Smooth muscle cell (in vitro differentiated cells): ENCODE measurements around the gene KCNN3. TPM values are rescaled to one million over a fixed set of nuclear protein-coding genes. Genes with fewer than 3 reads are reported as not detected.

Experiments
- DNase-seq: peaks from one replicate; lab custom pipeline; 2025; ENCODE audit not compliant: unreplicated experiment; lab: John Stamatoyannopoulos, UW
- H2AFZ ChIP-seq: fragments of 200-600 bp; sonication (generic); 2 replicates; pipeline ENCODE4 v1.6.0; 2016; ENCODE audit warnings: antibody characterized with exemption, low read depth, mild to moderate bottlenecking
- H3F3A ChIP-seq: fragments of 200-600 bp; sonication (generic); 2 replicates; pipeline ENCODE4 v1.6.0; 2017; ENCODE audit warnings: antibody characterized with exemption, low read depth
- H3K27ac ChIP-seq: fragments of 200-600 bp; sonication (generic); 2 replicates; pipeline ENCODE4 v1.5.1; 2016; ENCODE audit warnings: low read depth, mild to moderate bottlenecking
- H3K27me3 ChIP-seq: fragments of 200-600 bp; sonication (generic); 2 replicates; pipeline ENCODE4 v1.6.1; 2016; ENCODE audit warnings: low read depth, mild to moderate bottlenecking
- H3K36me3 ChIP-seq: fragments of 200-600 bp; sonication (generic); 2 replicates; pipeline ENCODE4 v1.5.1; 2016; ENCODE audit warnings: low read depth
- H3K4me1 ChIP-seq: fragments of 200-600 bp; sonication (generic); 2 replicates; pipeline ENCODE4 v1.5.1; 2016; ENCODE audit warnings: low read depth
- H3K4me2 ChIP-seq: fragments of 200-600 bp; sonication (generic); 2 replicates; pipeline ENCODE4 v1.6.0; 2016; ENCODE audit warnings: mild to moderate bottlenecking
- H3K4me3 ChIP-seq: fragments of 200-600 bp; sonication (generic); 2 replicates; pipeline ENCODE4 v1.5.1; 2016; ENCODE audit warnings: mild to moderate bottlenecking
- H3K79me2 ChIP-seq: fragments of 200-600 bp; sonication (generic); 2 replicates; pipeline ENCODE4 v1.6.0; 2016; ENCODE audit warnings: low read depth, mild to moderate bottlenecking
- H3K9ac ChIP-seq: fragments of 200-600 bp; sonication (generic); 2 replicates; pipeline ENCODE4 v1.6.0; 2016; ENCODE audit warnings: low read depth
- H3K9me3 ChIP-seq: fragments of 200-600 bp; sonication (generic); replicated peaks from 2 replicates; pipeline ENCODE4 v1.5.1; 2016; ENCODE audit warnings: low read depth
- H4K20me1 ChIP-seq: fragments of 200-600 bp; sonication (generic); 2 replicates; pipeline ENCODE4 v1.6.0; 2016; ENCODE audit warnings: low read depth
- CTCF ChIP-seq: fragments of 200-600 bp; sonication (generic); IDR thresholded peaks from 2 replicates; pipeline ENCODE4 v1.5.1; 2017; ENCODE audit warnings: borderline replicate concordance, mild to moderate bottlenecking, antibody characterized with exemption; ENCODE audit not compliant: insufficient read depth, poor library complexity, severe bottlenecking
- WGBS: methylation state at CpG from one replicate; pipeline ENCODE4 v1.1.7; 2016; ENCODE audit warnings: low lambda C conversion rate; 5-methylcytosine and 5-hydroxymethylcytosine counted together
- polyA plus RNA-seq: library from polyadenylated mRNA; unstranded; fragments of >200 nt; fragmentation: Nextera tagmentation; extraction: Ambion mirVana; gene quantifications from 2 replicates; pipeline ENCODE4 v1.2.1, GENCODE V29; 2016
- total RNA-seq: library from RNA; depleted of rRNA; stranded (reverse); fragments of >200 nt; gene quantifications from 2 replicates; pipeline ENCODE4 v1.2.3, GENCODE V29; 2014

The KCNN3 gene
- total and polyA plus RNA-seq, 2 experiments from 2014 or later = 0.18 to 0.77 TPM

DNA sequence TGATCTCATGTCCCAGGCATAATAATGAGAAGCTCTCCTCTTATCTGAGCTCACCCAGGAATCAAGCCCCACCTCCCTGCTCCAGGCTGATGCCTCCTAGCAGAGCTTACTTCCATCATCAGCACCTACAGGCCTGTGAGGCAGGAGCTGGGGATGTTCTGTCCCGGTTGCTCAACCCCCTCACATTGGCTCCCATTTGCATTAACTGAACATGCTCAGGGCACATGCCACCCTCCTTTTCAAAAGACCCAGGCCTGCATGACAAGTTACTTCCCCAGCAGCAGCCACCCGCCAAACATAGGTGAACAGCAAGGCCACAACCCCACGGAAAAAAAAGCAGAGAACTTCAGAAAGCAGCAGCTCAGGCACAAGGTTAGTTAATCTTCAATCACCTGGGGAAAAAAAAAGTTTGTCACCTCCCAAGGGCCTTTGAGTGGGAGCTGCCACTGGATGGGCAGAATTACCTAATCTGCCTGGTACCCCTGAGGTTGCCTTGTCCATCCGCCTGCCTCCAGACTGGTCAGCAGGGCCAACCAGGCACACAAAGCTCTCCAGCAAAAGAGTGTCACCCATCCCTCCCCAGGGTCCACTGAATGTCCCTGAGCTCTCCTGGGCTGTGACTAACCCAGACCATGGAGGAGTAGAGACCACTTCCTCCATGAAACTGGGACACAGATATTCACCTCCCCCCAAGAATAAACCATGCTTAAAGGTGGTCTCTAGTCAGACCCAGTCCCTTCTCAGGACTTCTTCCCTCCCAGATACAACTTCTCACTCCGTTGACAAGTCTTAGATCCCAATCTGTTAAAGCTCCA, 4.4 kb downstream of the KCNN3 start:
- Histone ChIP-seq H3K4me1 (peaks cover 40% of the 10 kb centered on the region), H3K27me3 (peaks cover 16% of the 10 kb centered on the region), H3K36me3 (no peaks in the 10 kb centered on the region), H3K27ac (no peak overlapping the region), H3K9ac (no peak overlapping the region), H2AFZ (no peak overlapping the region), H3K4me3 (no peak overlapping the region), H3K9me3 (no peaks in the 10 kb centered on the region), H4K20me1 (no peaks in the 10 kb centered on the region), H3F3A (peaks cover 6% of the 10 kb centered on the region), H3K79me2 (no peaks in the 10 kb centered on the region), H3K4me2 (no peak overlapping the region)
- TF ChIP-seq CTCF = no peak
- WGBS = 84% methylated on average over 5 of the region's 5 CpGs
- DNase-seq = no peak

DNA sequence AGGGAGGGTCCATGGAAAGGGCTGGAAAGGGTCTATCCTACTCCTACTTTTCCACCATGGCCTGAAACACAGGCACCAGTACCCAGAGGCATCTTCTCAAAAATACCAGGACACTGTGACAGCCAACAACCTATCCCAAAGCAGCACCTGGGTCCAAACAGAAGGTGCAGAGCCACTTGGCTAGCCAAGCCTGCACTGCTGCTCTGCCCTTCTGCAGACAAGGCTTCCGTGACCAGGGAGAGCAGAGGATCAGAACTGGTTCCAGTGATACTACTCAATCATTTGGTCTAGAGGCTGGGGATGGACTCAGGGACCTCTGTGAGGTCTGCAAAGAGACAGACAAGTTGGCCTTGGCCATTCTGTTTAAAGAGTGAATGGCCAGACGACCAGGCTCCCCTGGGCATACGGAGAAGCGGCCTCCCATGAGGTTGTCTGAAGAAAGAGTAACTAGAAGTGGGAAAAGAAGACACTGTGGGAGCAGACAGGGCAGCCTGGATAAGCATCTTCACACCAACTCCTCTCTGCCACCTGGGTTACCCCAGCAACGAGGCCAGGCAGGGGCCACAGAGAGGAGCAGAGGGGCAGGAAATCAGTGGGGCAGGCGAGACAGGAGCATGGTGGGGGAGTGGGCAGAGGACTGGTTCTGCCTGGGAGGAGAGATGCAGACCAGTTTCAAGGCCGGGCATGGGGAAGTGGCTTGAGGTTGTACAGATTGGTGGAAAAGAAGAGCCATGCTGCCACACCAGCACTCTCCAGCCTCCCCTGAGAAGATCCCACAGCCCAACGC, 5.7 kb downstream of the KCNN3 start:
- no peaks in the 10 kb centered on the region for H3K36me3 ChIP-seq
- no peak overlapping the region for H3K4me2 ChIP-seq
- no peaks in the 10 kb centered on the region for H3K79me2 ChIP-seq
- DNase-seq = no peak
- no peak overlapping the region for H2AFZ ChIP-seq
- H4K20me1 ChIP-seq = no peaks in the 10 kb centered on the region
- H3K4me3 ChIP-seq = no peak overlapping the region
- peaks cover 38% of the 10 kb centered on the region for H3K4me1 ChIP-seq
- peak overlapping the region; percentile 17 for H3K27ac ChIP-seq
- 94% methylated on average over 8 of the region's 8 CpGs for WGBS
- no peak overlapping the region for H3K9ac ChIP-seq
- no peak for TF ChIP-seq CTCF
- H3F3A ChIP-seq = peaks cover 6% of the 10 kb centered on the region
- peaks cover 16% of the 10 kb centered on the region for H3K27me3 ChIP-seq
- H3K9me3 ChIP-seq = no peaks in the 10 kb centered on the region

GRCh38 chr1:154863315-154864174, 6.5 kb downstream of the KCNN3 start:
- H3F3A ChIP-seq = peaks cover 6% of the 10 kb centered on the region
- 51% methylated on average over 16 of the region's 16 CpGs for WGBS
- no peaks in the 10 kb centered on the region for H3K9me3 ChIP-seq
- H3K27me3 ChIP-seq = peaks cover 8% of the 10 kb centered on the region
- TF ChIP-seq CTCF = peak; percentile 70
- peak; percentile 16 for DNase-seq
- H3K79me2 ChIP-seq = no peaks in the 10 kb centered on the region
- no peak overlapping the region for H3K4me3 ChIP-seq
- peak overlapping the region; percentile 58 for H3K27ac ChIP-seq
- H3K4me1 ChIP-seq = peaks cover 32% of the 10 kb centered on the region
- H4K20me1 ChIP-seq = no peaks in the 10 kb centered on the region
- H3K9ac ChIP-seq = peak overlapping the region; percentile 25
- H2AFZ ChIP-seq = no peak overlapping the region
- H3K36me3 ChIP-seq = no peaks in the 10 kb centered on the region
- H3K4me2 ChIP-seq = peak overlapping the region; percentile 33
